Activated T-helper 1 cell treated with anti-CD3 and anti-CD28 coated beads, Interleukin-12 subunit alpha, Interleukin-12 subunit beta, Interleukin-2, Interleukin-4 antibody, amounts not matched to agents 30 ng/mL and 10 ng/mL and 1 ng/mL, durations not matched to agents 14 hours and 24 hours and 36 hours (primary cell): Measurements from ENCODE around the gene ADD1. TPM values are rescaled to one million over a fixed set of nuclear protein-coding genes. Genes with fewer than 3 reads are reported as not detected.
"Not testable (repeated sequence)": the region's sequence is repeated elsewhere in the genome, so short reads cannot be mapped to it uniquely, and the experiment has no call there.

Experiments
- DNase-seq: peaks from one replicate; pipeline ENCODE4 v3.0.0; 2021; ENCODE audit warnings: low spot score
- H3K27ac Mint-ChIP-seq: one replicate; pipeline ENCODE4 v1.8.0; 2021; ENCODE audit warnings: mild to moderate bottlenecking, mixed read lengths
- H3K27me3 Mint-ChIP-seq: one replicate; pipeline ENCODE4 v1.8.0; 2022; ENCODE audit warnings: mild to moderate bottlenecking, moderate library complexity, mixed read lengths; ENCODE audit not compliant: insufficient read depth
- H3K36me3 Mint-ChIP-seq: one replicate; pipeline ENCODE4 v1.8.0; 2021; ENCODE audit warnings: low read depth, mixed read lengths
- H3K4me1 Mint-ChIP-seq: one replicate; pipeline ENCODE4 v1.8.0; 2021; ENCODE audit warnings: low read depth, mixed read lengths
- H3K4me3 Mint-ChIP-seq: one replicate; pipeline ENCODE4 v1.8.0; 2021; ENCODE audit warnings: mild to moderate bottlenecking, moderate library complexity, mixed read lengths
- H3K9me3 Mint-ChIP-seq: one replicate; pipeline ENCODE4 v1.8.0; 2021; ENCODE audit warnings: mixed read lengths
- intact Hi-C: fragments of 100-400 bp; cut with micrococcal nuclease; formaldehyde crosslinking; loops from one replicate; pipeline ENCODE4 v1.15.1; 2024
- total RNA-seq: library from RNA; stranded (reverse); gene quantifications from 2 replicates; pipeline ENCODE4 v1.2.3, GENCODE V29; 2022

The ADD1 gene
- total RNA-seq, 1 donor from 2014 or later = 200 TPM

GRCh38 chr4:2940267-2941137, 96.9 kb downstream of the ADD1 start:
- Mint-ChIP-seq H3K4me3 (no peak overlapping the region), H3K4me1 (peaks cover 39% of the 10 kb centered on the region), H3K9me3 (no peaks in the 10 kb centered on the region), H3K36me3 (peaks cover 65% of the 10 kb centered on the region), H3K27ac (no peak overlapping the region), H3K27me3 (no peaks in the 10 kb centered on the region)
- intact Hi-C loops = no loop called here
- no peak for DNase-seq

- intact Hi-C loops = no loop called here
- Mint-ChIP-seq H3K4me3 (no peak overlapping the region), H3K27ac (peak overlapping the region; percentile 48), H3K9me3 (no peaks in the 10 kb centered on the region), H3K36me3 (peaks cover 71% of the 10 kb centered on the region), H3K27me3 (no peaks in the 10 kb centered on the region), H3K4me1 (peaks cover 34% of the 10 kb centered on the region)
- no peak for DNase-seq
Measured at GRCh38 chr4:2941138-2942036, 97.7 kb downstream of the ADD1 start.

- Mint-ChIP-seq H3K4me3 (no peak overlapping the region), H3K27me3 (no peaks in the 10 kb centered on the region)
Measured at GRCh38 chr4:2942037-2942531, 98.4 kb downstream of the ADD1 start.

GRCh38 chr4:2942532-2943363, 99.1 kb downstream of the ADD1 start:
- peaks cover 68% of the 10 kb centered on the region for H3K36me3 Mint-ChIP-seq
- no peaks in the 10 kb centered on the region for H3K9me3 Mint-ChIP-seq
- intact Hi-C loops = no loop called here
- peaks cover 23% of the 10 kb centered on the region for H3K4me1 Mint-ChIP-seq
- peak overlapping the region; percentile 55 for H3K27ac Mint-ChIP-seq
- no peaks in the 10 kb centered on the region for H3K27me3 Mint-ChIP-seq
- DNase-seq = no peak
- no peak overlapping the region for H3K4me3 Mint-ChIP-seq

More at GRCh38 chr4:2942037-2942531, 98.4 kb downstream of the ADD1 start:
- intact Hi-C loops = no loop called here
- Mint-ChIP-seq H3K36me3 (peaks cover 68% of the 10 kb centered on the region), H3K9me3 (no peaks in the 10 kb centered on the region), H3K27ac (peak overlapping the region; percentile 32), H3K4me1 (peaks cover 29% of the 10 kb centered on the region)
- no peak for DNase-seq

- H3K4me1 Mint-ChIP-seq = peaks cover 23% of the 10 kb centered on the region
- H3K36me3 Mint-ChIP-seq = peaks cover 70% of the 10 kb centered on the region
- H3K27me3 Mint-ChIP-seq = no peaks in the 10 kb centered on the region
- intact Hi-C loops = no loop called here
- DNase-seq = no peak
- H3K4me3 Mint-ChIP-seq = no peak overlapping the region
- no peaks in the 10 kb centered on the region for H3K9me3 Mint-ChIP-seq
- peak overlapping the region; percentile 55 for H3K27ac Mint-ChIP-seq
Measured at GRCh38 chr4:2943364-2944090, 99.9 kb downstream of the ADD1 start.

GRCh38 chr4:2944091-2944482, 100.4 kb downstream of the ADD1 start:
- DNase-seq = no peak
- Mint-ChIP-seq H3K4me3 (no peak overlapping the region), H3K9me3 (no peaks in the 10 kb centered on the region), H3K27me3 (no peaks in the 10 kb centered on the region), H3K27ac (no peak overlapping the region), H3K36me3 (peaks cover 69% of the 10 kb centered on the region), H3K4me1 (peaks cover 18% of the 10 kb centered on the region)
- intact Hi-C loops = no loop called here

GRCh38 chr4:2944586-2945526, 101.2 kb downstream of the ADD1 start:
- H3K36me3 Mint-ChIP-seq = peaks cover 64% of the 10 kb centered on the region
- no peak for DNase-seq
- intact Hi-C loops = no loop called here
- H3K4me1 Mint-ChIP-seq = peaks cover 19% of the 10 kb centered on the region
- no peaks in the 10 kb centered on the region for H3K9me3 Mint-ChIP-seq
- H3K4me3 Mint-ChIP-seq = no peak overlapping the region
- H3K27me3 Mint-ChIP-seq = no peaks in the 10 kb centered on the region
- H3K27ac Mint-ChIP-seq = no peak overlapping the region

- H3K27me3 Mint-ChIP-seq, DNase-seq, H3K4me3 Mint-ChIP-seq, H3K27ac Mint-ChIP-seq, H3K9me3 Mint-ChIP-seq, intact Hi-C loops: not testable (repeated sequence)
- H3K4me1 Mint-ChIP-seq = peaks cover 27% of the 10 kb centered on the region
- H3K36me3 Mint-ChIP-seq = peaks cover 63% of the 10 kb centered on the region
Measured at GRCh38 chr4:2945619-2946604, 102.3 kb downstream of the ADD1 start.

GRCh38 chr4:2946812-2947600, 103.4 kb downstream of the ADD1 start:
- Mint-ChIP-seq H3K9me3 (no peaks in the 10 kb centered on the region), H3K4me3 (no peak overlapping the region), H3K27me3 (no peaks in the 10 kb centered on the region), H3K27ac (no peak overlapping the region), H3K4me1 (peaks cover 27% of the 10 kb centered on the region), H3K36me3 (peaks cover 68% of the 10 kb centered on the region)
- intact Hi-C loops = no loop called here
- DNase-seq = no peak

- no peaks in the 10 kb centered on the region for H3K27me3 Mint-ChIP-seq
- no peaks in the 10 kb centered on the region for H3K9me3 Mint-ChIP-seq
- H3K36me3 Mint-ChIP-seq = peaks cover 68% of the 10 kb centered on the region
- H3K4me3 Mint-ChIP-seq = no peak overlapping the region
- no peak for DNase-seq
- peaks cover 26% of the 10 kb centered on the region for H3K4me1 Mint-ChIP-seq
- H3K27ac Mint-ChIP-seq = peak overlapping the region; percentile 15
- intact Hi-C loops = no loop called here
Measured at GRCh38 chr4:2947926-2948325, 104.3 kb downstream of the ADD1 start.
